A673 (cell line): ENCODE data around the gene DDX50. TPM values are rescaled to one million over a fixed set of nuclear protein-coding genes. Genes with fewer than 3 reads are reported as not detected.
"Not testable (repeated sequence)": the region's sequence is repeated elsewhere in the genome, so short reads cannot be mapped to it uniquely, and the experiment has no call there.

Experiments used
- BruUV-seq: library from RNA; stranded (reverse); fragments of 400-500 nt; replicated peaks from 2 replicates; lab custom pipeline; 2021; lab: Mats Ljungman, UMichigan
- CTCF ChIA-PET: fragments of 300-600 bp; sonication (Branson Sonifier 250); formaldehyde crosslinking; loops from one replicate; lab custom pipeline; 2022; ENCODE audit warnings: antibody characterized with exemption; lab: Charles Lee
- POLR2A ChIA-PET: fragments of 300-600 bp; sonication (Branson Sonifier 250); formaldehyde crosslinking; loops from one replicate; lab custom pipeline; 2022; ENCODE audit warnings: antibody characterized with exemption; ENCODE audit not compliant: low non-redundant PET; lab: Charles Lee
- DNase-seq: peaks from one replicate; pipeline ENCODE4 v3.0.0-alpha.2; 2015; ENCODE audit warnings: low spot score
- H3K27ac ChIP-seq: fragments of 200-600 bp; sonication (generic); 2 replicates; pipeline ENCODE4 v1.5.1; 2016; ENCODE audit warnings: mixed run types, low read depth, mild to moderate bottlenecking, mixed read lengths, antibody characterized with exemption, low read length; ENCODE audit not compliant: poor library complexity, severe bottlenecking
- H3K27me3 ChIP-seq: fragments of 200-600 bp; sonication (generic); replicated peaks from 2 replicates; pipeline ENCODE4 v1.6.1; 2017; ENCODE audit warnings: mixed run types, low read depth, mild to moderate bottlenecking, mixed read lengths, antibody characterized with exemption, low read length; ENCODE audit not compliant: insufficient read depth, poor library complexity
- H3K36me3 ChIP-seq: fragments of 200-600 bp; sonication (generic); 2 replicates; pipeline ENCODE4 v1.6.1; 2016; ENCODE audit warnings: mixed run types, mild to moderate bottlenecking, mixed read lengths, antibody characterized with exemption, low read length; ENCODE audit not compliant: insufficient read depth, poor library complexity, severe bottlenecking
- H3K4me1 ChIP-seq: fragments of 200-600 bp; sonication (generic); 2 replicates; pipeline ENCODE4 v1.6.1; 2017; ENCODE audit warnings: mixed run types, mild to moderate bottlenecking, mixed read lengths, antibody characterized with exemption, low read length; ENCODE audit not compliant: insufficient read depth, poor library complexity, severe bottlenecking
- H3K4me3 ChIP-seq: fragments of 200-600 bp; sonication (generic); 2 replicates; pipeline ENCODE4 v1.5.1; 2016; ENCODE audit warnings: low read depth, mixed run types, mild to moderate bottlenecking, mixed read lengths, low read length; ENCODE audit not compliant: poor library complexity, severe bottlenecking
- H3K9me3 ChIP-seq: fragments of 200-600 bp; sonication (generic); 2 replicates; pipeline ENCODE4 v1.6.1; 2016; ENCODE audit warnings: mixed run types, low read depth, mild to moderate bottlenecking, mixed read lengths, antibody characterized with exemption, low read length; ENCODE audit not compliant: poor library complexity, severe bottlenecking
- CTCF ChIP-seq: fragments of 300-800, 200-600 bp; sonication (generic); conservative IDR thresholded peaks from 2 replicates; pipeline ENCODE4 v1.5.1; 2017; ENCODE audit warnings: low read depth, mild to moderate bottlenecking, antibody characterized with exemption, low read length, moderate library complexity, mixed read lengths
- EZH2 ChIP-seq: fragments of 200-600 bp; sonication (generic); IDR thresholded peaks from 2 replicates; pipeline ENCODE4 v1.6.1; 2017; ENCODE audit warnings: borderline replicate concordance, low read depth, mild to moderate bottlenecking, mixed read lengths, antibody characterized with exemption, low read length; ENCODE audit not compliant: poor library complexity, severe bottlenecking
- intact Hi-C: fragments of 100-400 bp; cut with micrococcal nuclease; formaldehyde crosslinking; loops from one replicate; pipeline ENCODE4 v1.10.0; 2022; ENCODE audit not compliant: unreplicated experiment
- total RNA-seq: library from RNA; stranded (reverse); gene quantifications from 2 replicates; pipeline ENCODE4 v1.2.3, GENCODE V29; 2021

Gene DDX50
- total RNA-seq, 1 experiment from 2014 or later: 46.1 TPM

- TF ChIP-seq EZH2 (no peak), CTCF (no peak)
- Histone ChIP-seq H3K4me3 (no peak overlapping the region), H3K27me3 (no peaks in the 10 kb centered on the region), H3K36me3 (no peaks in the 10 kb centered on the region), H3K4me1 (no peaks in the 10 kb centered on the region), H3K9me3 (peaks cover 13% of the 10 kb centered on the region), H3K27ac (no peak overlapping the region)
- ChIA-PET CTCF (no interaction called here), POLR2A (no interaction called here)
- BruUV-seq: no TSS peak
- intact Hi-C loops: no loop called here
- DNase-seq: no peak
These were observed 39.9 kb upstream of the DDX50 start for GRCh38 chr10:68861253-68861652.

- intact Hi-C loops: no loop called here
- Histone ChIP-seq H3K4me3 (no peak overlapping the region), H3K27me3 (peaks cover under 1% of the 10 kb centered on the region), H3K27ac (no peak overlapping the region), H3K4me1 (no peaks in the 10 kb centered on the region), H3K9me3 (peaks cover 13% of the 10 kb centered on the region), H3K36me3 (no peaks in the 10 kb centered on the region)
- POLR2A ChIA-PET: interaction anchor here (0.5 to 0.6 kb wide), 2 partner anchors 11 to 121 kb away, joined by 3 to 5 read pairs; no protein-coding TSS in a partner anchor
- no peak for TF ChIP-seq EZH2
- no peak for TF ChIP-seq CTCF
- CTCF ChIA-PET: no interaction called here
- BruUV-seq: no TSS peak
- DNase-seq: no peak
These were observed 36.5 kb upstream of the DDX50 start for GRCh38 chr10:68864611-68865010.

GRCh38 chr10:68868173-68868572 lies 32.9 kb upstream of the DDX50 start:
- intact Hi-C loops, H3K9me3 ChIP-seq, BruUV-seq, CTCF ChIA-PET, POLR2A ChIA-PET, H3K36me3 ChIP-seq, DNase-seq, H3K27me3 ChIP-seq, H3K4me3 ChIP-seq, H3K27ac ChIP-seq: not testable (repeated sequence)
- H3K4me1 ChIP-seq: peaks cover 20% of the 10 kb centered on the region

GRCh38 chr10:68869623-68870022 lies 31.5 kb upstream of the DDX50 start:
- H3K4me1 ChIP-seq: peaks cover 20% of the 10 kb centered on the region
- BruUV-seq: no TSS peak

More at GRCh38 chr10:68869623-68870022, 31.5 kb upstream of the DDX50 start:
- ChIA-PET CTCF (no interaction called here), POLR2A (no interaction called here)
- Histone ChIP-seq H3K27me3 (peaks cover 9% of the 10 kb centered on the region), H3K36me3 (no peaks in the 10 kb centered on the region), H3K9me3 (no peaks in the 10 kb centered on the region), H3K27ac (no peak overlapping the region), H3K4me3 (no peak overlapping the region)
- TF ChIP-seq CTCF: no peak
- intact Hi-C loops: no loop called here
- no peak for DNase-seq
